ENCODE results near the gene TMEM62.
"Not testable (repeated sequence)": the region's sequence is repeated elsewhere in the genome, so short reads cannot be mapped to it uniquely, and the experiment has no call there.

TMEM62 gene

GRCh38 chr15:43215961-43216360, 82.6 kb downstream of the TMEM62 start:
- TF ChIP-seq CTCF (conservative IDR thresholded peaks at IDR 0.05; ENCODE audit: low read length), result no peak
- peak; percentile 10 for DNase-seq (ENCODE audit: low read depth)
- H3K4me3 ChIP-seq (ENCODE audit: low read length), result no peak overlapping the region

GRCh38 chr15:43218908-43219706, 85.7 kb downstream of the TMEM62 start:
- no peak overlapping the region for H3K4me3 ChIP-seq (ENCODE audit: low read length)
- peak; percentile 40 for DNase-seq (ENCODE audit: low read depth)
- TF ChIP-seq CTCF (conservative IDR thresholded peaks at IDR 0.05; ENCODE audit: low read length), result peak; percentile 33

- DNase-seq (ENCODE audit: low read depth), result no peak
- H3K4me3 ChIP-seq (ENCODE audit: low read length), result no peak overlapping the region
- no peak for TF ChIP-seq CTCF (conservative IDR thresholded peaks at IDR 0.05; ENCODE audit: low read length)
Observed at GRCh38 chr15:43219929-43220928, 86.8 kb downstream of the TMEM62 start.

- no peak within 1 kb of the TSS for H3K4me3 ChIP-seq (ENCODE audit: low read length)
- DNase-seq (ENCODE audit: low read depth), result no peak
- TF ChIP-seq CTCF (conservative IDR thresholded peaks at IDR 0.05; ENCODE audit: low read length), result no peak
Observed at GRCh38 chr15:43220991-43221403, 87.6 kb downstream of the TMEM62 start, which contains the start of gene EPB42. TSS of gene EPB42 (minus strand) at chr15:43221018. CDS start at chr15:43220825, 193 bp downstream.

- TF ChIP-seq CTCF (conservative IDR thresholded peaks at IDR 0.05; ENCODE audit: low read length), result no peak
- H3K4me3 ChIP-seq (ENCODE audit: low read length), result no peak overlapping the region
- DNase-seq (ENCODE audit: low read depth), result no peak
Observed at GRCh38 chr15:43221422-43221821, 88.0 kb downstream of the TMEM62 start.

- DNase-seq (ENCODE audit: low read depth), result peak; percentile 66
- H3K4me3 ChIP-seq (ENCODE audit: low read length), result no peak overlapping the region
- TF ChIP-seq CTCF (conservative IDR thresholded peaks at IDR 0.05; ENCODE audit: low read length), result peak; percentile 89
Observed at GRCh38 chr15:43225201-43225949, 92.0 kb downstream of the TMEM62 start.

- DNase-seq (ENCODE audit: low read depth); H3K4me3 ChIP-seq (ENCODE audit: low read length): not testable (repeated sequence)
Observed at GRCh38 chr15:43225950-43226255, 92.5 kb downstream of the TMEM62 start.

All from AG10803 (cell line).